ENCODE results near the gene ALKBH5. TPM values are rescaled to one million over a fixed set of nuclear protein-coding genes. Genes with fewer than 3 reads are reported as not detected.

The ALKBH5 gene
- total and polyA plus RNA-seq, 7 experiments from 2014 or later = 97.4 to 154 (median 116) TPM

- Mint-ChIP-seq H3K4me3 (peak overlapping the region; percentile 93 to 98 (median 96)), H3K4me1 (peaks cover 11 to 48% (median 31%) of the 10 kb centered on the region in 7 donors), H3K9me3 (peaks cover 0 to 2% (median 0%) of the 10 kb centered on the region in 11 donors), H3K27ac (peak overlapping the region in 6 of 9 donors; percentile 48 to 91 (median 82)), H3K27me3 (no peaks in the 10 kb centered on the region), H3K36me3 (peaks cover 0 to 8% (median 0%) of the 10 kb centered on the region in 5 donors)
- H3K27me3 ChIP-seq (ENCODE audit: control insufficient read depth in 2 of 2, insufficient read depth in 2 of 2, low read length in 2 of 2) = no peaks in the 10 kb centered on the region
- ATAC-seq (no peak), DNase-seq (no peak)
- intact Hi-C loops (cut with micrococcal nuclease) = no loop called here
- CTCF ChIA-PET = interaction anchor here (1.7 kb wide), 1 partner anchor 8 kb away, joined by 4 read pairs; no protein-coding TSS in a partner anchor
- H3K9me3 ChIP-seq (ENCODE audit: control insufficient read depth in 2 of 3, low read length in 3 of 3) = no peaks in the 10 kb centered on the region
- H3K27ac ChIP-seq (ENCODE audit: low read depth, low read length) = peak overlapping the region; percentile 84
- peaks cover 28 to 38% of the 10 kb centered on the region in 2 donors for H3K4me1 ChIP-seq (ENCODE audit: control insufficient read depth in 2 of 2, insufficient read depth in 2 of 2, low read length in 2 of 2)
- POLR2A ChIA-PET = interaction anchor here (1.1 kb wide), 1 partner anchor 33 kb away, joined by 3 read pairs; no protein-coding TSS in a partner anchor
- H3K36me3 ChIP-seq (ENCODE audit: control insufficient read depth in 2 of 3, insufficient read depth in 3 of 3, low read length in 3 of 3) = peaks cover 5 to 50% (median 8%) of the 10 kb centered on the region in 3 experiments
- H3K4me3 ChIP-seq (ENCODE audit: low read length) = peak overlapping the region; percentile 79
Observed at GRCh38 chr17:18256776-18257175, 73.1 kb downstream of the ALKBH5 start.

DNA sequence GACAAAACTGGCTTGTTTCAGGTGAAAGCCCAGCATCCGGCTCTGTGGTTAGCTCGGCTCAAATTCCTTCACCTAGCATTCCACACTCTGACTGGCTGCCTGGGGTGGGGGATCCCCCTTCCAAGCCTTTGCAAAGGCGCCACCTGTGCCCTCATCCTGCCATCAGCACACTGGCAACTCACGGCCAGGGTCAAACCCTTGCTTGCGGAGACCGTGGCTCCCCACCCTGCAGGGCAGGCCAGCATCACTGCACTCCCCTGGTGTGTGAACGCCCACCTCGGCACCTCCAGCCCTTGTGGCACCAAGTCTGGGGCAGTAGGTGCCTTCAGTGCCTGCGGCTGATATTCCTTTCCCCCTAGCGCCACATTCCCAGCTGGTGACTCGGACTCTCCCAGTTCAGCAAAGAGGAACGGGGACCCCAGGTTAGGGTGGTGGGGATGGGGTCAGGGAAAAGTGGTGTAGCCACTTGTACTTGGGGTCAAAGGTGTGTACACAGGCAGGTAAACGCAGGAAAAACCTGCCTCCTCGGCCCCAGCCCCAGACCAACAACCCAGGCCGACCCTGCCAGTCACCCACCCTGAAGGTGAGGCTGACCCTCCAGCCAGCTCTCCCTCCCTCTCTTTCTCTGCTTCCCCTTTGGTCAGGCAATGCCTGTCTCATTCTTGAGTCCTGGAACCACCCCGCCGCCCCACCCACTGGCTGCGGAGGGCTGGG, 73.8 kb downstream of the ALKBH5 start:
- Mint-ChIP-seq H3K4me3 (peak overlapping the region; percentile 93 to 98 (median 96)), H3K27ac (peak overlapping the region; percentile 85 to 93 (median 89)), H3K4me1 (peaks cover 11 to 54% (median 35%) of the 10 kb centered on the region in 7 donors), H3K36me3 (peaks cover 0 to 8% (median 0%) of the 10 kb centered on the region in 5 donors), H3K9me3 (peaks cover 0 to 2% (median 0%) of the 10 kb centered on the region in 11 donors), H3K27me3 (no peaks in the 10 kb centered on the region)
- CTCF ChIA-PET = interaction anchor here (0.5 to 1.7 kb wide), 2 partner anchors 9 to 71 kb away, joined by 3 to 4 read pairs; no protein-coding TSS in a partner anchor
- H3K4me3 ChIP-seq (ENCODE audit: low read length) = peak overlapping the region; percentile 79
- DNase-seq (peak in 1 of 9 donors; percentile 34), ATAC-seq (no peak)
- no peaks in the 10 kb centered on the region for H3K27me3 ChIP-seq (ENCODE audit: control insufficient read depth in 2 of 2, insufficient read depth in 2 of 2, low read length in 2 of 2)
- peaks cover 29 to 44% of the 10 kb centered on the region in 2 donors for H3K4me1 ChIP-seq (ENCODE audit: control insufficient read depth in 2 of 2, insufficient read depth in 2 of 2, low read length in 2 of 2)
- peak overlapping the region; percentile 84 for H3K27ac ChIP-seq (ENCODE audit: low read depth, low read length)
- no peaks in the 10 kb centered on the region for H3K9me3 ChIP-seq (ENCODE audit: control insufficient read depth in 2 of 3, low read length in 3 of 3)
- intact Hi-C loops (cut with micrococcal nuclease) = no loop called here
- H3K36me3 ChIP-seq (ENCODE audit: control insufficient read depth in 2 of 3, insufficient read depth in 3 of 3, low read length in 3 of 3) = peaks cover 5 to 44% (median 8%) of the 10 kb centered on the region in 3 experiments
- POLR2A ChIA-PET = interaction anchor here (1.1 kb wide), 1 partner anchor 33 kb away, joined by 3 read pairs; no protein-coding TSS in a partner anchor

DNA sequence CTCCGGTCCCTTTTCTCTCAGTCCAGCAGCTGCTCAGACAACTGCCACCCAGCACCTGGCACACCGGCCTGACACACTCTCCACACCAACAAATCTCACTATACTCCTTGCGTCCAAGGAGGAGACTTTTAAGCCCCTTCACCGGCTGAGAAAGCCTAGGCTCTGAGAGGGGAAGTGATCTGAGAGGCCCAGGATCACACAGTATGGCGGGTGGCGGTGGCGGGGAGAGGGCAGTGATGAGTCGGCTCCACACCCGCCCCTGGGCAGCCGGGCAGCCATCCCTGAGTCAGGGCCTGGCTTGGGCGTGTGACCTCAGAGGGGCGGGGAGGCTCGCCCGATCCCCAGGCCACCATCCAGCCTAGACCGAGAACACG, 74.3 kb downstream of the ALKBH5 start:
- H3K4me3 ChIP-seq (ENCODE audit: low read length) = peak overlapping the region; percentile 79
- Mint-ChIP-seq H3K27me3 (no peaks in the 10 kb centered on the region), H3K36me3 (peaks cover 0 to 8% (median under 1%) of the 10 kb centered on the region in 5 donors), H3K9me3 (peaks cover 0 to 2% (median 0%) of the 10 kb centered on the region in 11 donors), H3K4me3 (peak overlapping the region; percentile 93 to 98 (median 96)), H3K27ac (peak overlapping the region; percentile 85 to 93 (median 89)), H3K4me1 (peaks cover 11 to 56% (median 36%) of the 10 kb centered on the region in 7 donors)
- ATAC-seq (peak; percentile 68), DNase-seq (peak; percentile 24 to 69 (median 37))
- no peaks in the 10 kb centered on the region for H3K27me3 ChIP-seq (ENCODE audit: control insufficient read depth in 2 of 2, insufficient read depth in 2 of 2, low read length in 2 of 2)
- H3K36me3 ChIP-seq (ENCODE audit: control insufficient read depth in 2 of 3, insufficient read depth in 3 of 3, low read length in 3 of 3) = peaks cover 5 to 43% (median 8%) of the 10 kb centered on the region in 3 experiments
- H3K9me3 ChIP-seq (ENCODE audit: control insufficient read depth in 2 of 3, low read length in 3 of 3) = no peaks in the 10 kb centered on the region
- CTCF ChIA-PET = no interaction called here
- POLR2A ChIA-PET = interaction anchor here (1.1 kb wide), 1 partner anchor 34 kb away, joined by 3 read pairs; no protein-coding TSS in a partner anchor
- intact Hi-C loops (cut with micrococcal nuclease) = loop anchor here in 1 of 2 donors (1.0 kb wide), 1 partner anchor 10 kb away; no protein-coding TSS in a partner anchor
- peaks cover 29 to 47% of the 10 kb centered on the region in 2 donors for H3K4me1 ChIP-seq (ENCODE audit: control insufficient read depth in 2 of 2, insufficient read depth in 2 of 2, low read length in 2 of 2)
- H3K27ac ChIP-seq (ENCODE audit: low read depth, low read length) = peak overlapping the region; percentile 84

- Histone ChIP-seq H3K27ac (ENCODE audit: low read depth, low read length) (peak within 1 kb of the TSS; percentile 84), H3K36me3 (ENCODE audit: control insufficient read depth in 2 of 3, insufficient read depth in 3 of 3, low read length in 3 of 3) (peaks cover 3 to 43% (median 5%) of the 10 kb centered on the region in 3 experiments), H3K4me3 (ENCODE audit: low read length) (peak within 1 kb of the TSS; percentile 79), H3K9me3 (ENCODE audit: control insufficient read depth in 2 of 3, low read length in 3 of 3) (no peaks in the 10 kb centered on the region), H3K4me1 (ENCODE audit: control insufficient read depth in 2 of 2, insufficient read depth in 2 of 2, low read length in 2 of 2) (peaks cover 29 to 47% of the 10 kb centered on the region in 2 donors), H3K27me3 (ENCODE audit: control insufficient read depth in 2 of 2, insufficient read depth in 2 of 2, low read length in 2 of 2) (no peaks in the 10 kb centered on the region)
- peaks cover 0 to 2% (median 0%) of the 10 kb centered on the region in 11 donors for H3K9me3 Mint-ChIP-seq
- peak; percentile 55 for ATAC-seq
- peaks cover 0 to 7% (median 5%) of the 10 kb centered on the region in 5 donors for H3K36me3 Mint-ChIP-seq
- DNase-seq = peak; percentile 32 to 73 (median 53)
- ChIA-PET POLR2A (interaction anchor here (0.6 to 0.8 kb wide), 2 partner anchors 14 to 76 kb away, joined by 3 read pairs; no protein-coding TSS in a partner anchor), CTCF (no interaction called here)
- peak within 1 kb of the TSS; percentile 93 to 98 (median 96) for H3K4me3 Mint-ChIP-seq
- no peaks in the 10 kb centered on the region for H3K27me3 Mint-ChIP-seq
- H3K4me1 Mint-ChIP-seq = peaks cover 11 to 60% (median 38%) of the 10 kb centered on the region in 7 donors
- H3K27ac Mint-ChIP-seq = peak within 1 kb of the TSS; percentile 86 to 93 (median 89)
- intact Hi-C loops (cut with micrococcal nuclease) = loop anchor here in 1 of 2 donors (1.0 kb wide), 1 partner anchor 10 kb away; no protein-coding TSS in a partner anchor
Observed at GRCh38 chr17:18258356-18259038, 74.9 kb downstream of the ALKBH5 start, which contains the start of gene FLII. FLII (minus strand) TSS chr17:18258738; CDS start chr17:18258690, 48 bp downstream.

Other genes with a start within 250 kb of the ALKBH5 start
- 10 to 100 TPM; 35.1 to 84.1 (median 63.4) TPM for gene TOM1L2, start 211.4 kb upstream of the ALKBH5 start, total RNA-seq
- gene TOM1L2, start 211.4 kb upstream of the ALKBH5 start, polyA plus RNA-seq = 10 to 100 TPM in 1 of 2 donors, 1 to 10 TPM in 1; 6.9 to 16.9 TPM
- gene DRC3, start 211.0 kb upstream of the ALKBH5 start, total RNA-seq = 1 to 10 TPM in 1 of 5 experiments, under 1 TPM in 1, not detected in 3; 1.00 to 2.4 TPM
- under 1 TPM in 1 of 2 donors, not detected in 1; 0.50 TPM for gene DRC3, start 211.0 kb upstream of the ALKBH5 start, polyA plus RNA-seq
- gene ATPAF2, start 144.7 kb upstream of the ALKBH5 start, total RNA-seq = 10 to 100 TPM; 26.3 to 36.7 (median 32.5) TPM
- gene ATPAF2, start 144.7 kb upstream of the ALKBH5 start, polyA plus RNA-seq = 10 to 100 TPM; 16.3 TPM
- gene GID4, start 144.4 kb upstream of the ALKBH5 start, total RNA-seq = 10 to 100 TPM in 2 of 5 experiments, 1 to 10 TPM in 3; 6.0 to 11.4 (median 10.0) TPM
- gene GID4, start 144.4 kb upstream of the ALKBH5 start, polyA plus RNA-seq = 1 to 10 TPM; 5.9 to 7.0 TPM
- 10 to 100 TPM; 39.6 to 54.7 (median 48.8) TPM for gene DRG2, start 95.9 kb upstream of the ALKBH5 start, total RNA-seq
- gene DRG2, start 95.9 kb upstream of the ALKBH5 start, polyA plus RNA-seq = 10 to 100 TPM; 37.7 to 46.0 TPM
- gene MYO15A, start 75.1 kb upstream of the ALKBH5 start, total RNA-seq = 1 to 10 TPM in 3 of 5 experiments, under 1 TPM in 2; 0.53 to 2.0 (median 1.2) TPM
- under 1 TPM; 0.41 to 0.43 TPM for gene MYO15A, start 75.1 kb upstream of the ALKBH5 start, polyA plus RNA-seq
- gene LLGL1, start 41.8 kb downstream of the ALKBH5 start, total RNA-seq = 10 to 100 TPM; 12.9 to 21.6 (median 16.5) TPM
- gene LLGL1, start 41.8 kb downstream of the ALKBH5 start, polyA plus RNA-seq = 1 to 10 TPM in 1 of 2 donors, under 1 TPM in 1; 0.89 to 2.0 TPM
- 100 to 1,000 TPM; 253 to 348 (median 303) TPM for gene FLII, start 74.9 kb downstream of the ALKBH5 start, total RNA-seq
- 100 to 1,000 TPM in 1 of 2 donors, 10 to 100 TPM in 1; 93.1 to 198 TPM for gene FLII, start 74.9 kb downstream of the ALKBH5 start, polyA plus RNA-seq
- 10 to 100 TPM in 4 of 5 experiments, 1 to 10 TPM in 1; 6.5 to 22.5 (median 15.1) TPM for gene MIEF2, start 76.8 kb downstream of the ALKBH5 start, total RNA-seq
- 10 to 100 TPM; 11.3 to 19.6 TPM for gene MIEF2, start 76.8 kb downstream of the ALKBH5 start, polyA plus RNA-seq
- 10 to 100 TPM; 39.0 to 74.9 (median 43.6) TPM for gene TOP3A, start 131.2 kb downstream of the ALKBH5 start, total RNA-seq
- gene TOP3A, start 131.2 kb downstream of the ALKBH5 start, polyA plus RNA-seq = 10 to 100 TPM; 13.7 to 30.8 TPM
- 10 to 100 TPM; 29.0 to 61.7 (median 52.1) TPM for gene SMCR8, start 131.5 kb downstream of the ALKBH5 start, total RNA-seq
- gene SMCR8, start 131.5 kb downstream of the ALKBH5 start, polyA plus RNA-seq = 1 to 10 TPM; 5.2 to 8.0 TPM
- 10 to 100 TPM in 4 of 5 experiments, 1 to 10 TPM in 1; 7.5 to 44.0 (median 14.7) TPM for gene SHMT1, start 179.7 kb downstream of the ALKBH5 start, total RNA-seq
- gene SHMT1, start 179.7 kb downstream of the ALKBH5 start, polyA plus RNA-seq = 10 to 100 TPM; 24.8 to 25.8 TPM
- not detected for gene EVPLL, start 193.9 kb downstream of the ALKBH5 start, total RNA-seq
- under 1 TPM in 1 of 2 donors, not detected in 1; 0.46 TPM for gene EVPLL, start 193.9 kb downstream of the ALKBH5 start, polyA plus RNA-seq

All from naive thymus-derived CD4-positive, alpha-beta T cell (primary cell).